ENCODE measurements around the gene PHLDB2.

PHLDB2 gene

DNA sequence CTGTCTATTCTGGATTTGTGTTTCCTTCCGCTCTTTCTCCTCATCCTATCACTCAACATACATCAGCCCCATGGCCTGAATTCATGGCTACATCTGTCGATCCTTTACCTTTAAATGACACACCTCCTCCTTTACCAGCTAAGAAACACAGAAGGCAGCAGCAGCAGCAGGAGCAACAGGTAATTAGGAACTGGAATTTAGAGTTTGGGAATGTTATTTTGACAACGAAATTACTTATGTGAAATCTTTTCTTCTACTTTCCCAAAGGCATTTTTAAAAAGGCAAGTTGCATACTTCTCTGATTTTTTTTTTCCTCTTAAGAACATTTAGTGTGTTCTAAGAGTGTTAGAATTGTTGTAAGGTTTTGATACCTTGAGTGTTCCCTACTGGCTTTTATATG lies 90.6 kb downstream of the PHLDB2 start:
- DNase-seq (ENCODE audit: extremely low read depth, low read depth), result no peak
- H3K4me3 ChIP-seq (replicated peaks; ENCODE audit: low read depth, low read length), result no peak overlapping the region
- TF ChIP-seq CTCF (IDR thresholded peaks at IDR 0.05; ENCODE audit: low read depth, low read length, missing control alignments), result no peak

DNA sequence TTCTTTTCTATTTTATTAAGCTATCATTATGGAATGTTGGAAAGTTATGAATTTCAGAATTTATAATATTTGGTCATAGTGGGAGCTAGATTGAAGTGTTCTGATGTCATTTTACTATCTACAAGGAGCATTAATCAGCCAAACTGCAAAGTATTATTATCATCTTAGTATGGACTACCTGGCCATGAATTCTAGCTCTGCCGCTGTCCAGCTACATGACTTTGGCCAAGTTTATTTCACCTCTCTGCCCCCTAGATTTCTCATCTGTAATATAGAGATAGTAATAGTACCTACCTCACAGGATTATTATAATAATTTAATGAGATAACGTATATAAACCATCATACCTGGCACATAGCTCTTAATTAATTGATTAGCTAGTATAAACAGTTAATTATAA lies 92.0 kb downstream of the PHLDB2 start:
- DNase-seq (ENCODE audit: extremely low read depth, low read depth), result no peak
- TF ChIP-seq CTCF (IDR thresholded peaks at IDR 0.05; ENCODE audit: low read depth, low read length, missing control alignments), result no peak
- no peak overlapping the region for H3K4me3 ChIP-seq (replicated peaks; ENCODE audit: low read depth, low read length)

- no peak for DNase-seq (ENCODE audit: extremely low read depth, low read depth)
- TF ChIP-seq CTCF (IDR thresholded peaks at IDR 0.05; ENCODE audit: low read depth, low read length, missing control alignments), result no peak
- no peak overlapping the region for H3K4me3 ChIP-seq (replicated peaks; ENCODE audit: low read depth, low read length)
These were observed 93.0 kb downstream of the PHLDB2 start for GRCh38 chr3:111952086-111952485.

DNA sequence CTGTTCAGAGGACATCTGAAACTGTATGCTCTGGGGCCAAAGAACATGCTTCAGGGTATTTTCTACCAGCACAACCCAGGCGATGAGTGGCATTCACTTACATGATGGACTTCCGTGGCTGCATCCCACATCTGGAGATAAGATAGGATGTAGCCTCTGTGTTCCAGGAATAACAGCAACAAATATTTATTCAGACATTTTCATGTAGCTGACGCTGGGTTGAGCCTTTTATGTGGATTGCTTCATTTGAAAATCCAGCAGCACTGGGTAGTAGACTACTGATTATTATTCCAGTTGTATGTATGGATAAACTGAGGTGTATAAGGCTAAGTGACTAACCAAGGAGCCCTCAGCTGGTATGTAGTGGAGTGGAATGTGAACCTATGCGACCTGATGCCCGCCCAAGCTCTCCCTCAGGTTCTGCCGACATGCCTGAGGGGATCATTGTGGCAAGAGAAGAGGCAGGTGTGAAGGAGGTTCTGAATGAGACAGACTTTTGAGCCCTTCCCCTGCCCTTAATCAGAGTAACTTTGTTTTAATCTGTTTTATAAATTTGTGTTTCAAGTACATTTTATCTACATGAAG lies 93.9 kb downstream of the PHLDB2 start:
- no peak for DNase-seq (ENCODE audit: extremely low read depth, low read depth)

GRCh38 chr3:111954228-111954990 lies 95.3 kb downstream of the PHLDB2 start:
- no peak for TF ChIP-seq CTCF (IDR thresholded peaks at IDR 0.05; ENCODE audit: low read depth, low read length, missing control alignments)
- peak; percentile 60 for DNase-seq (ENCODE audit: extremely low read depth, low read depth)

More for the DNA sequence above, 93.9 kb downstream of the PHLDB2 start:
- TF ChIP-seq CTCF (IDR thresholded peaks at IDR 0.05; ENCODE audit: low read depth, low read length, missing control alignments), result no peak
- no peak overlapping the region for H3K4me3 ChIP-seq (replicated peaks; ENCODE audit: low read depth, low read length)

GRCh38 chr3:111955876-111956275 lies 96.8 kb downstream of the PHLDB2 start:
- DNase-seq (ENCODE audit: extremely low read depth, low read depth), result no peak
- no peak overlapping the region for H3K4me3 ChIP-seq (replicated peaks; ENCODE audit: low read depth, low read length)
- TF ChIP-seq CTCF (IDR thresholded peaks at IDR 0.05; ENCODE audit: low read depth, low read length, missing control alignments), result no peak

More at GRCh38 chr3:111954228-111954990, 95.3 kb downstream of the PHLDB2 start:
- H3K4me3 ChIP-seq (replicated peaks; ENCODE audit: low read depth, low read length), result no peak overlapping the region
